Esophagus squamous epithelium (tissue), 5 donors: ENCODE results near the gene ADAR. TPM values are rescaled to one million over a fixed set of nuclear protein-coding genes. Genes with fewer than 3 reads are reported as not detected.

Experiments used
- DNase-seq: peaks from one replicate; lab custom pipeline; 2025; lab: John Stamatoyannopoulos, UW
- H3K27ac ChIP-seq, 4 donors: fragments of 200-600 bp; sonication (generic); one replicate each; pipeline ENCODE4 v1.5.1; 2016 to 2019; ENCODE audit warnings: mild to moderate bottlenecking in 1 of 4
- H3K27me3 ChIP-seq, 4 donors: fragments of 200-600 bp; sonication (generic); 1 replicate in 3 of 4; 2 replicates in 1 of 4; pipeline versions ENCODE4 v1.5.1 to v1.6.0; 2017 to 2021; ENCODE audit warnings: antibody characterized with exemption in 1 of 4
- H3K36me3 ChIP-seq, 3 donors: fragments of 200-600 bp; sonication (generic); one replicate each; pipeline ENCODE4 v1.5.1; 2016 to 2019
- H3K4me1 ChIP-seq, 3 donors: fragments of 200-600 bp; sonication (generic); one replicate each; pipeline ENCODE4 v1.5.1; 2017 to 2019
- H3K4me3 ChIP-seq, 4 donors: fragments of 200-600 bp; sonication (generic); 1 replicate in 3 of 4; 2 replicates in 1 of 4; pipeline ENCODE4 v1.5.1; 2016 to 2019; ENCODE audit warnings: mild to moderate bottlenecking in 2 of 4, moderate library complexity in 1 of 4
- H3K9me3 ChIP-seq, 3 donors: fragments of 200-600 bp; sonication (generic); one replicate each; pipeline ENCODE4 v1.5.1; 2016 to 2019
- POLR2A ChIP-seq, 4 donors: fragments of 450-650 bp; IDR thresholded peaks; one replicate each; pipeline ENCODE4 v1.6.1; 2017; ENCODE audit warnings: antibody characterized with exemption in 4 of 4, mild to moderate bottlenecking in 4 of 4, moderate library complexity in 3 of 4
- WGBS, 2 donors: methylation state at CpG; one replicate each; pipeline ENCODE4 v1.1.5; 2018; 5-methylcytosine and 5-hydroxymethylcytosine counted together
- intact Hi-C: fragments of 100-400 bp; cut with DNase I; formaldehyde crosslinking; loops from one replicate; pipeline ENCODE4 v1.15.0; 2022
- total RNA-seq, 4 donors: library from RNA; depleted of rRNA; stranded (reverse); fragments of >200 nt; gene quantifications; one replicate each; pipeline ENCODE4 v1.1.0, GENCODE V29; 2016
- TF ChIP-seq, protein P1 (sequence below), 6 experiments: fragments of 450-650 bp in 4 of 6; fragments of 200-600 bp in 2 of 6; sonication (generic) in 2 of 6; IDR thresholded peaks; one replicate each; pipeline ENCODE4 v1.5.1; 2016 to 2019; ENCODE audit warnings: antibody characterized with exemption in 6 of 6, mild to moderate bottlenecking in 4 of 6, moderate library complexity in 4 of 6
- donor health status: DM: yes; HTN: yes; CAD: no.

Gene ADAR
- total RNA-seq, 4 donors from 2014 or later: 45.2 to 68.5 (median 59.2) TPM

DNA sequence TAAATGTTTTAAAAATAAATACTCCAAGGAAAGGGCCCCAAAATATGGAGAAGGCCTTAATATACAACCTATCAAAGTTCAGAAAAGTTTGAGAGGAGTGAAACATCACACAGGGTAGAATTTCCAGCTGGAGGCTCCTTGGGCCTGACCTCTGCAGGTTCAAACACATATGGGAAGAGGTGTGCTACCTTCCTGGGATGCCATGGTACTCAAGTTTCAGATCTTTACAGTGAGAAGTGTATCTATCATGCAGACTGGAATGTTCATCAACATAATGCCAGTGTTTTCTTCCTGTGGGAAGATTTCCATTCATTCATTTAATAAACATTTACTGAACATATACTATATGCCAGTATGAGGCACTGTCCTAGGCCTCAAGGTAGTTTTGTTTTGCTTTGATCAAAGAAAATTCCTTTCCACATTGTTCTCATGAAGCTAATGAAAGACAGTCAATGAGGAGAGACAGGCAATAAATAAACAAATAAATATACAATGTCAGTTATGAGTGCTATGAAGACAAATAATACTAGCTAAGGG, 14.6 kb upstream of the ADAR start:
- Histone ChIP-seq H3K4me3 (no peak overlapping the region), H3K27ac (no peak overlapping the region), H3K36me3 (peaks cover 0 to 35% (median 0%) of the 10 kb centered on the region in 3 donors), H3K4me1 (peaks cover 11 to 27% (median 11%) of the 10 kb centered on the region in 3 donors), H3K27me3 (no peaks in the 10 kb centered on the region), H3K9me3 (no peaks in the 10 kb centered on the region)
- intact Hi-C loops: no loop called here
- TF ChIP-seq, protein P1, sequence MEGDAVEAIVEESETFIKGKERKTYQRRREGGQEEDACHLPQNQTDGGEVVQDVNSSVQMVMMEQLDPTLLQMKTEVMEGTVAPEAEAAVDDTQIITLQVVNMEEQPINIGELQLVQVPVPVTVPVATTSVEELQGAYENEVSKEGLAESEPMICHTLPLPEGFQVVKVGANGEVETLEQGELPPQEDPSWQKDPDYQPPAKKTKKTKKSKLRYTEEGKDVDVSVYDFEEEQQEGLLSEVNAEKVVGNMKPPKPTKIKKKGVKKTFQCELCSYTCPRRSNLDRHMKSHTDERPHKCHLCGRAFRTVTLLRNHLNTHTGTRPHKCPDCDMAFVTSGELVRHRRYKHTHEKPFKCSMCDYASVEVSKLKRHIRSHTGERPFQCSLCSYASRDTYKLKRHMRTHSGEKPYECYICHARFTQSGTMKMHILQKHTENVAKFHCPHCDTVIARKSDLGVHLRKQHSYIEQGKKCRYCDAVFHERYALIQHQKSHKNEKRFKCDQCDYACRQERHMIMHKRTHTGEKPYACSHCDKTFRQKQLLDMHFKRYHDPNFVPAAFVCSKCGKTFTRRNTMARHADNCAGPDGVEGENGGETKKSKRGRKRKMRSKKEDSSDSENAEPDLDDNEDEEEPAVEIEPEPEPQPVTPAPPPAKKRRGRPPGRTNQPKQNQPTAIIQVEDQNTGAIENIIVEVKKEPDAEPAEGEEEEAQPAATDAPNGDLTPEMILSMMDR (IDR thresholded peaks at IDR 0.05): no peak
- TF ChIP-seq POLR2A (IDR thresholded peaks at IDR 0.05): no peak
- DNase-seq: no peak

DNA sequence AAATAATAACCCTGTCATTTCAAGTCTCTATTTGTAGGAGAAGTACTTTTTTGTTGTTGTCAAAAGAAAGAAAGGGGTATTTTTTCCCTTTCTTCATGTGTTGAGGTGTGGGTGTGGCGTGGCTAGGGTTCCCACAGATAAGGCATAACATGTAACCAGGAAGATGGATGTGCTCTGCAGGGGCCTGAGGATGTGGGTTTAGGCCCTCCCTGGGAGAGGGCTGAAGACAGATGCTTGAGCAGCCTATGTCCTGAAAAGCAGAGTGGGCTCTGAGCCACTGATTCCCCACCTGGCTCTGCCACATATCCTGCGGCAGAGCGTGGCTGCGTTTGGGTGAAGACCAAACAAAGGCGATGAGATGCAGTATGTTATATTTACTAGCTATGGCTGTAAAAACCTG, 13.9 kb upstream of the ADAR start:
- no peaks in the 10 kb centered on the region for H3K27me3 ChIP-seq
- DNase-seq: no peak
- intact Hi-C loops: no loop called here
- WGBS, 2 donors: 80 to 100% methylated on average over 1 to 5 of the region's 5 CpGs
- H3K36me3 ChIP-seq: peaks cover 0 to 35% (median 0%) of the 10 kb centered on the region in 3 donors
- H3K4me1 ChIP-seq: peaks cover 8 to 23% (median 9%) of the 10 kb centered on the region in 3 donors
- no peak overlapping the region for H3K4me3 ChIP-seq
- no peak overlapping the region for H3K27ac ChIP-seq
- TF ChIP-seq, protein P1 (IDR thresholded peaks at IDR 0.05): no peak
- no peak for TF ChIP-seq POLR2A (IDR thresholded peaks at IDR 0.05)
- no peaks in the 10 kb centered on the region for H3K9me3 ChIP-seq

DNA sequence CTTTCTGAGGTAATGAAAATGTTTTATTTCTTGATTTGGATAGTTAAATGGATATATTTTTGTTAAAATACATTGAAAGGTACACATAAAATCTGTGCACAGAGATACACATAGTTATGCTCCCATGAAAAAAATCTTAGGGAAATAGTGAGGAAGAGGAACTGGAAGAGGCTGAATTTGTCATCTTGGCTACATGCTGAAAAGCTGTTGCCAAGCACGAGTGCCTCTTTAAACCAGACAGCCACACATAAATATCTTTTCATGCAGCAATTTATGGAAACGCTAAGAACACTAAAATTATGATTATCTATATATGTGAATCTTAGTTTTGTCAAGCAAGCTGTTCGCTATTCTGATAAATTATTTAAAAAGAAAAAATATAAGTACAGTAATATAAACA, 12.8 kb upstream of the ADAR start:
- intact Hi-C loops: no loop called here
- DNase-seq: no peak
- Histone ChIP-seq H3K4me1 (peaks cover 0 to 12% (median 0%) of the 10 kb centered on the region in 3 donors), H3K27me3 (no peaks in the 10 kb centered on the region), H3K27ac (no peak overlapping the region), H3K36me3 (peaks cover 0 to 35% (median 0%) of the 10 kb centered on the region in 3 donors), H3K9me3 (no peaks in the 10 kb centered on the region), H3K4me3 (no peak overlapping the region)
- no peak for TF ChIP-seq POLR2A (IDR thresholded peaks at IDR 0.05)
- TF ChIP-seq, protein P1 (IDR thresholded peaks at IDR 0.05): no peak
- WGBS, 2 donors: 68% methylated on average over 3 of the region's 3 CpGs

GRCh38 chr1:154619181-154619948, 11.4 kb upstream of the ADAR start:
- 89 to 91% methylated on average over 5 of the region's 5 CpGs for WGBS, 2 donors
- intact Hi-C loops: no loop called here
- Histone ChIP-seq H3K4me1 (no peaks in the 10 kb centered on the region), H3K4me3 (no peak overlapping the region), H3K36me3 (peaks cover 0 to 22% (median 0%) of the 10 kb centered on the region in 3 donors), H3K27ac (no peak overlapping the region), H3K9me3 (no peaks in the 10 kb centered on the region), H3K27me3 (no peaks in the 10 kb centered on the region)
- no peak for DNase-seq
- no peak for TF ChIP-seq POLR2A (IDR thresholded peaks at IDR 0.05)

DNA sequence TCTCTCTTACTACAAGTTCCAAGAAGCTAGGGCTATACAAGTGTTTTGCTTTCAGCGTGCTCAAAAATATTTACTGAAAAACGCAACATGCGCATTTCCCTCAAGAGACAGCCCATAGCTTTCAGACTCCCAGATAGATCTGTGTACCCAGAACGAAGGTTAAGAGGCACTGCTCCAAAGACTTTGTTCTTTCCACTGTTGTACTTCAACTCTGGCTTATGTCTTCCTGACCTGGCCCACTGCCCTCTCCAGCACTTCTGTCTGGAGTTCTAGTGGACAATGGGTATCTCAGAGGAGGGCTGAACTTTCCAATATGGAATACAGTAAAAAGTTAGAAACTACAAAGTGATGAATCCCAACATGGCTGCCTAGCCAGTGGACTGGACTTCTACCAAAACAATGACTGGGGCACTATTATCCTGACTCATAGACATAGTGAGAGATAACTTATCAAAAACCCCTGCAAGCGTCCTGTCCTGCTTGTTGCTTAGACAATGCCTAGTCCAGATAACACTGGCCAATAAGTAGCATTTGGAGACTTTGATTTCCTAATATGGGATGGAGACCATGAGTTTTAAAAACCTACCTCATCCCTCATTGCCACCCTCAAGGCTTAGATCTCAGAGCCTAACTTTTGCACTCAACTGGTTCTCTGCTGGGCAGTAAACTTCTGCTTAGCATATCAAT, 8.8 kb upstream of the ADAR start:
- H3K9me3 ChIP-seq: no peaks in the 10 kb centered on the region
- no peak overlapping the region for H3K4me3 ChIP-seq
- peaks cover 0 to 10% (median 0%) of the 10 kb centered on the region in 3 donors for H3K36me3 ChIP-seq
- 84 to 85% methylated on average over 5 of the region's 5 CpGs for WGBS, 2 donors
- TF ChIP-seq, protein P1 (IDR thresholded peaks at IDR 0.05): no peak
- TF ChIP-seq POLR2A (IDR thresholded peaks at IDR 0.05): no peak
- DNase-seq: no peak
- no peaks in the 10 kb centered on the region for H3K27me3 ChIP-seq
- no peak overlapping the region for H3K27ac ChIP-seq
- no peaks in the 10 kb centered on the region for H3K4me1 ChIP-seq
- intact Hi-C loops: no loop called here
